Subcutaneous adipose tissue (tissue), 4 donors: ENCODE data around the gene JMJD6. TPM values are rescaled to one million over a fixed set of nuclear protein-coding genes. Genes with fewer than 3 reads are reported as not detected.

Source experiments
- CTCF ChIP-seq: fragments of 450-650 bp; IDR thresholded peaks from one replicate; pipeline ENCODE4 v1.5.1; 2016; ENCODE audit warnings: low read depth, mild to moderate bottlenecking, control low read depth, antibody characterized with exemption, moderate library complexity
- total RNA-seq, 4 donors: library from RNA; depleted of rRNA; stranded (reverse); fragments of >200 nt; gene quantifications; one replicate each; pipeline ENCODE4 v1.1.0, GENCODE V29; 2016

The JMJD6 gene
- 10 to 100 TPM; 17.5 to 21.8 (median 18.8) TPM for total RNA-seq

- no peak for TF ChIP-seq CTCF
Observed at GRCh38 chr17:76726231-76726775, at the start of gene JMJD6. Gene JMJD6, minus strand, starts transcription at chr17:76726606. Its CDS starts 131 bp downstream, at chr17:76726475.

- no peak for TF ChIP-seq CTCF
Observed at GRCh38 chr17:76775021-76775600, 48.7 kb upstream of the JMJD6 start.

GRCh38 chr17:76772842-76773525 is 46.6 kb upstream of the JMJD6 start:
- TF ChIP-seq CTCF: no peak

- TF ChIP-seq CTCF: no peak
Observed at GRCh38 chr17:76758570-76758969, 32.2 kb upstream of the JMJD6 start.

- no peak for TF ChIP-seq CTCF
Observed at GRCh38 chr17:76757256-76757655, 30.9 kb upstream of the JMJD6 start.

- no peak for TF ChIP-seq CTCF
Observed at GRCh38 chr17:76755285-76755684, 28.9 kb upstream of the JMJD6 start.

GRCh38 chr17:76753061-76753961 is 26.9 kb upstream of the JMJD6 start:
- TF ChIP-seq CTCF: no peak
